ENCODE results near the gene ASRGL1.

The ASRGL1 gene

GRCh38 chr11:62419314-62419929, 82.2 kb downstream of the ASRGL1 start:
- no peak for DNase-seq

DNA sequence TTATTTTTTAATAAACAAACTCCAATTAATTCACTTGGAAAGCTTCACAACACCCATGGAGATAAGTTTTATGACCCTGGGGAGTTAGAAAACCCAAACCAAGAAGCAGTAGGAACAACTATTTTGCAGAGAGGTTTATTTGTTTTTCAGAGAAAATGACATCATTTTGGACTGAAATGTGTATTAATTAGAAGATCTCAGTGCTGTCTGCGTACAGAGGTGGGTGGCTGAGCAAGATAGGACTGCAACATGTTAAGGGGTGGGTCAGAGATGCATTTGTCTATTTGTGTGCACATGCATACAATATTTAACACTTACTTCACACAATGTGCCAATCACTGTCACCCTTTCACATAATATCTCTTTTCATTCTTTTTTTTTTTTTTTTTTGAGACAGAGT, 82.7 kb downstream of the ASRGL1 start:
- no peak for DNase-seq

GRCh38 chr11:62420882-62421281, 83.6 kb downstream of the ASRGL1 start:
- DNase-seq, result no peak

DNA sequence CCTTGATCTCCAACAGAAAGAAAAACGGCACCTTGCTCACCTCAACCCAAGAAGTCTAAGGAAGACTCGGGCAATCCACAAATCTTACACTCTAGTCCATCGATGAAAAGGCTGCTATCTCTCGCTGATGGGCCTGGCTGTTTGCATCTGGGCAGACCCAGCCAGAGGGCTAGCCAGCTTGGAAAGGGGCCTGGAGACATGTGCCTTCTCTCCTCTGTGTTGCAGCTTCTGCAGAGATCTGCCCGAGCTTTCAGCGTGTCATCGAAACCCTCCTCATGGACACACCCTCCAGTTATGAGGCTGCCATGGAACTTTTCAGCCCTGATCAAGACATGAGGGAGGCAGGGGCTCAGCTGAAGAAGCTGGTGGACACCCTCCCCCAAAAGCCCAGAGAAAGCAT, 84.7 kb downstream of the ASRGL1 start:
- no peak for DNase-seq

- DNase-seq, result no peak
These were observed 85.8 kb downstream of the ASRGL1 start for GRCh38 chr11:62423012-62423411.

DNA sequence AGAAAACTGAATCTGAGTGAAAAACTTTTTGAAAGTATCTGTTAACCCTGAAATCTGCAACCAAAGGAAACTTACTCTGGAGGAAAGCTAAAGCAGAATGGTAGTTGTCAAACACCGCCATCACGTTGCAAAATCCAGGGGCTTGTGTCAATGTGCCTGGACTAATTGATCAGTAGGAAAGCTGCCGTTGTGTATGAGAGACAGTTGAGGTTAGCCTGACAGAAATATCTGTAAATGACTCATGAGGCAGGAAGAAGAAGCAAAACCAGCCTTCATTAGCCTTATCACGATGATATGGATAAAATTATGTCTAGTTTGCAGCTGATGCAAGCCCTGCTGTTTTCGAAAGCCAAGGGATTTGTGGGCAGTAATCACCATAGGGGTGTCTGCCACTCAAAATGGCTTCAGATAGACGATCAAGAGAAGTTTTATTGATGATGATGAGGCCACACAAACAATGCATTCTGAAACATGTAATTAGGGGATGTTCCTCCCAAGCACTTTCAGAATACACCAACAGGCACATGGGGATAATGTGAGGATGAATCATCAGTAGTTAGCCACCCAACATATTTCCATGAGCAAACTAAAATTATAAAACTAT, 90.5 kb downstream of the ASRGL1 start:
- DNase-seq, result no peak

DNA sequence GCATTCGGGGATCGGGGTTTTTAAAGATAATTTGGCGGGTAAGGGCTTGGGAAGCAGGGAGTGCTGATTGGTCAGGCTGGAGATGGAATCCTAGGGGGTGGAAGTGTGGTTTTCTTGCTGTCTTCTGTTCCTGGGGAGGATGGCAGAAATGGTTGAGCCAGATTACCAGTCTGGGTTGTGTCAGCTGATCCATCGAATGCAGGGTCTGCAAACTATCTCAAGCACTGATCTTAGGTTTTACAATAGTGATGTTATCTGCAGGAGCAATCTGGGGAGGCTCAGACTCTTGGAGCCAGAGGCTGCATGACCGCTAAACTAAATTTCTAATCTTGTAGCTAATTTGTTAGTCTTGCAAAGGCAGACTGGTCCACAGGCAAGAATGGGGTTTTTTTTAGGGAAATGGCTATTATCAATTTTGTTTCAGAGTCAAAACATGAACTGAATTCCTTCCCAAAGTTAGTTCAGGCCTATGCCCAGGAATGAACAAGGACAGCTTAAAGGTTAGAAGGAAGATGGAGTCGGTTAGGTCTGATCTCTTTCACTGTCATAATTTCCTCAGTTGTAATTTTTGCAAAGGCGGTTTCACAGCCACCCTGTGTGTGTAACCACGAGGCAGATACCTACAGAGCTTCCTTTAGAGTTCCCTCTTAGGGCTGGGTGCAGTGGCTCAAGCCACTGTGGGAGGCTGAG, 91.8 kb downstream of the ASRGL1 start:
- DNase-seq, result no peak

GRCh38 chr11:62430425-62430824, 93.2 kb downstream of the ASRGL1 start:
- no peak for DNase-seq

- DNase-seq, result no peak
These were observed 94.1 kb downstream of the ASRGL1 start for GRCh38 chr11:62431171-62431901.

DNA sequence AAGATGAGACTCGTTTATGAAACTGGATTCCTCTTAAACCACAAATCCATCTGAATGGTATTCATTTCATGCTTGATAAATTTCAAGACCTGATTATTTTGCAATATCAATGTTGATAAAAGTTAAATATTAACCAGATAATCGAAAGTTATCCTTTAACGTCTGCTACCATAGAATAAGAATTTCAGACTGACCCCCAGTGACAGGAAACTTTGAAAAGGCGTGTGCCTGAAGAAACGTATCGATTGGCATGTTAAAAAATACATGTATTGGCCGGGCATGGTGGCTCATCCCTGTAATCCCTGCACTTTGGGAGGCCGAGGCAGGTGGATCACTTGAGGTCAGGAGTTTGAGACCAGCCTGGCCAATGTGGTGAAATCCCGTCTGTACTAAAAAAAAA, 95.4 kb downstream of the ASRGL1 start:
- DNase-seq, result no peak

- DNase-seq, result no peak
These were observed 96.1 kb downstream of the ASRGL1 start for GRCh38 chr11:62433141-62433903.

DNA sequence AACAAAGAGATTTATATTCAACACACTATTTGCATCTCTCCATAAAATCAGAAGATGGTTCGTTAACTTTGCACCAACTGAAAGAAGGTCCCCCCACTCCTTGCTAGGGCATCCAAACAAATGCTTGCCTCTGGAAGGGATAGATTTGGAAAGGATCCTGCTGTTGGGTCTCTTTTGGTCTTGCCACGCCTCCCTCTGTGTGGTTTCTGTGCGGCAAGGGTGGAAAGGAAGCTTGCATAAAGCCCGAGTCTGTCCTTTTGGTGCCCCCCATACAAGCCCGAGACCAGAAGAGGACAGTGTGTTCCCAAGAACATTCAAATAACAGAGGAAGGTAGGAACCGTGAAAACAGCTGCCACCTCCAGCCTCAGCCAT, 96.6 kb downstream of the ASRGL1 start:
- no peak for DNase-seq

GRCh38 chr11:62435846-62436660, 98.8 kb downstream of the ASRGL1 start:
- DNase-seq, result no peak

- no peak for DNase-seq
These were observed 100.4 kb downstream of the ASRGL1 start for GRCh38 chr11:62437616-62438015.

DNA sequence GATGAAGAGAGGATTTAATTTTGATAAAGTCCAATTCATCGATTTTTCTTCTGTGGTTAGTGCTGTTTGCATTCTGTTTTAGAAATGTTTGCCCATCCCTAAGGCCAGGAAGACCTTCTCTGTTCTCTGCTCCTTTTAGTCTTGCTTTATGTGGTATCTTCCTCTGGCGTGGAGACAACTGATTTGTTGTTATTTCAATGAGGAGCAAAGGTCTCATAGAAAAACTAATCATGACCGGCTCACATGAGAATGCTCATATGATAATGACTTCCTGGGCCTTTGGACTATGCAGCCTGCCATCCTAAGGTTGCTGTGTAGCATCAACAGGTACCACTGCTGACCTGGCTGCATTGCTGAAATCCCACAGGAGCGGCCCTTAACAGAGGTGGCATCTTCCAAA, 101.4 kb downstream of the ASRGL1 start:
- DNase-seq, result no peak

GRCh38 chr11:62439785-62440602, 102.7 kb downstream of the ASRGL1 start:
- DNase-seq, result no peak
